ENCODE data around the gene NUP54. TPM values are rescaled to one million over a fixed set of nuclear protein-coding genes. Genes with fewer than 3 reads are reported as not detected.

The NUP54 gene
- total RNA-seq, 1 experiment from 2014 or later, result 84.5 TPM

DNA sequence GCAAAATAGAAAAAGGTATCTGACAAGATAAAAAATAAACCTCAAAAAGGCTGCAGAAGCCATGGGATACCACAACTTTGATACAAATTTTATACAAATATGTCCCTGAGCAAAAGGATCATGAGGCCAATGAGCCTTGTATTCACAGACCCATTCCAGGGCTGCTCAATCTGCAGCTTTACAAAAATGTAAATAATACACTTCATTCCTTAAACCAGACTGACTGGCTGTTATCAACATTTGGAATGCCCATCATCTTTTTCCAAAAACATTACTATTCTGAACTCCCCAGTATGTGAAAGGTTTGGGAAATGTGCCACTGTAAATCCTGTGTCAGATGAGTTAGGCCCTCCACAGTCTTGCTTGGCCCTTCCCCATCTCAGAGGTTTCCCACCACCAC lies 40.0 kb upstream of the NUP54 start:
- CTCF ChIA-PET, result interaction anchor here (3.4 kb wide), 1 partner anchor 8 kb away, joined by 18 read pairs; no protein-coding TSS in a partner anchor
- TF ChIP-seq NR2C2 (CRISPR knock-in tag; IDR thresholded peaks at IDR 0.05), result no peak
- TF ChIP-seq PRRX2 (CRISPR knock-in tag; IDR thresholded peaks at IDR 0.05), result no peak
- no peak for TF ChIP-seq NFATC4 (CRISPR knock-in tag; IDR thresholded peaks at IDR 0.05)
- no peak for TF ChIP-seq SMAD4 (CRISPR knock-in tag; IDR thresholded peaks at IDR 0.05)
- no peak for TF ChIP-seq ZNF219 (CRISPR knock-in tag; IDR thresholded peaks at IDR 0.05; ENCODE audit: borderline replicate concordance)
- POLR2A ChIA-PET, result no interaction called here
- H3K9me3 Mint-ChIP-seq, result peaks cover 22% of the 10 kb centered on the region
- H3K4me1 Mint-ChIP-seq, result no peaks in the 10 kb centered on the region
- H3K4me3 Mint-ChIP-seq, result no peak overlapping the region
- ATAC-seq (no peak), DNase-seq (ENCODE audit: low spot score) (no peak)
- peaks cover 3% of the 10 kb centered on the region; the same call in 1 of the 2 replicates for H3K27me3 Mint-ChIP-seq (ENCODE audit: low read depth)
- no peak overlapping the region for H3K27ac Mint-ChIP-seq
- H3K36me3 Mint-ChIP-seq, result peaks cover 26% of the 10 kb centered on the region

DNA sequence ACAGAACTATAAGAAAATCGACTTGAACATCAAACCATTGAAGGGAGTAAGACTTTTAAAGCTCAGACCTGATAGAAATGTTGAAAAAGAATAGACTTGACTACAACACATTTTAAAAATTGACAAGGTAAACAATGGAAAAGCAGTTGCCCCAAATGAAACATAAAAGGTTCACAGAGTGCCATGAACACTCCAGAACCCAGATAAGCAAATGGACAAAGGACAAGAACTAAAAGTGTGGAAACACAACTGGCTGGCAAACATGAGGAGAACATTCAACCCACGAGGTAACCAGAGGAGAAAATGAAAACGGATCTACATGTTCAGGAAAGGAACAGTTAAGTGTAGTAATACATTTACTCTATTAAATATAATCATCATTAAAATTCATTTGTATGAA lies 39.0 kb upstream of the NUP54 start:
- Mint-ChIP-seq H3K27ac (no peak overlapping the region), H3K36me3 (peaks cover 16% of the 10 kb centered on the region), H3K4me3 (no peak overlapping the region), H3K27me3 (ENCODE audit: low read depth) (no peaks in the 10 kb centered on the region), H3K9me3 (peaks cover 12% of the 10 kb centered on the region), H3K4me1 (no peaks in the 10 kb centered on the region)
- POLR2A ChIA-PET, result no interaction called here
- CTCF ChIA-PET, result no interaction called here
- DNase-seq (ENCODE audit: low spot score) (no peak), ATAC-seq (no peak)
- TF ChIP-seq AFF4 (CRISPR knock-in tag; IDR thresholded peaks at IDR 0.05; ENCODE audit: borderline replicate concordance) (no peak), ZBTB43 (CRISPR knock-in tag; IDR thresholded peaks at IDR 0.05) (no peak), RORB (CRISPR knock-in tag; IDR thresholded peaks at IDR 0.05) (no peak), ZNF396 (CRISPR knock-in tag; IDR thresholded peaks at IDR 0.05; ENCODE audit: borderline replicate concordance) (no peak), PRDM15 (CRISPR knock-in tag; IDR thresholded peaks at IDR 0.05) (no peak), SOX15 (CRISPR knock-in tag; IDR thresholded peaks at IDR 0.05) (no peak), ARID4B (CRISPR knock-in tag; IDR thresholded peaks at IDR 0.05; ENCODE audit: borderline replicate concordance) (no peak), ATF1 (CRISPR knock-in tag; IDR thresholded peaks at IDR 0.05) (no peak), ZNF423 (CRISPR knock-in tag; IDR thresholded peaks at IDR 0.05) (no peak), MXD4 (CRISPR knock-in tag; IDR thresholded peaks at IDR 0.05; ENCODE audit: borderline replicate concordance) (no peak), TCF7 (CRISPR knock-in tag; IDR thresholded peaks at IDR 0.05; ENCODE audit: low read depth) (no peak), SMAD4 (CRISPR knock-in tag; IDR thresholded peaks at IDR 0.05) (no peak)
- TF ChIP-seq, protein P1, sequence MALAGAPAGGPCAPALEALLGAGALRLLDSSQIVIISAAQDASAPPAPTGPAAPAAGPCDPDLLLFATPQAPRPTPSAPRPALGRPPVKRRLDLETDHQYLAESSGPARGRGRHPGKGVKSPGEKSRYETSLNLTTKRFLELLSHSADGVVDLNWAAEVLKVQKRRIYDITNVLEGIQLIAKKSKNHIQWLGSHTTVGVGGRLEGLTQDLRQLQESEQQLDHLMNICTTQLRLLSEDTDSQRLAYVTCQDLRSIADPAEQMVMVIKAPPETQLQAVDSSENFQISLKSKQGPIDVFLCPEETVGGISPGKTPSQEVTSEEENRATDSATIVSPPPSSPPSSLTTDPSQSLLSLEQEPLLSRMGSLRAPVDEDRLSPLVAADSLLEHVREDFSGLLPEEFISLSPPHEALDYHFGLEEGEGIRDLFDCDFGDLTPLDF (CRISPR knock-in tag; IDR thresholded peaks at IDR 0.05), result no peak
- TF ChIP-seq, protein P2, sequence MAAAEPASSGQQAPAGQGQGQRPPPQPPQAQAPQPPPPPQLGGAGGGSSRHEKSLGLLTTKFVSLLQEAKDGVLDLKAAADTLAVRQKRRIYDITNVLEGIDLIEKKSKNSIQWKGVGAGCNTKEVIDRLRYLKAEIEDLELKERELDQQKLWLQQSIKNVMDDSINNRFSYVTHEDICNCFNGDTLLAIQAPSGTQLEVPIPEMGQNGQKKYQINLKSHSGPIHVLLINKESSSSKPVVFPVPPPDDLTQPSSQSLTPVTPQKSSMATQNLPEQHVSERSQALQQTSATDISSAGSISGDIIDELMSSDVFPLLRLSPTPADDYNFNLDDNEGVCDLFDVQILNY (CRISPR knock-in tag; IDR thresholded peaks at IDR 0.05), result no peak
- TF ChIP-seq, protein P3, sequence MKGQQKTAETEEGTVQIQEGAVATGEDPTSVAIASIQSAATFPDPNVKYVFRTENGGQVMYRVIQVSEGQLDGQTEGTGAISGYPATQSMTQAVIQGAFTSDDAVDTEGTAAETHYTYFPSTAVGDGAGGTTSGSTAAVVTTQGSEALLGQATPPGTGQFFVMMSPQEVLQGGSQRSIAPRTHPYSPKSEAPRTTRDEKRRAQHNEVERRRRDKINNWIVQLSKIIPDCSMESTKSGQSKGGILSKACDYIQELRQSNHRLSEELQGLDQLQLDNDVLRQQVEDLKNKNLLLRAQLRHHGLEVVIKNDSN (CRISPR knock-in tag; IDR thresholded peaks at IDR 0.05), result no peak

All from WTC11 (cell line).